Measurements from ENCODE around the gene ZNF138.

GRCh38 chr7:64876792-64877713 lies 82.8 kb downstream of the ZNF138 start:
- TF ChIP-seq CTCF (IDR thresholded peaks at IDR 0.05) (no peak), POLR2A (IDR thresholded peaks at IDR 0.05) (no peak)

Data from Peyer's patch (tissue), 4 donors.